Measurements from ENCODE around the gene WDR87.

The WDR87 gene

DNA sequence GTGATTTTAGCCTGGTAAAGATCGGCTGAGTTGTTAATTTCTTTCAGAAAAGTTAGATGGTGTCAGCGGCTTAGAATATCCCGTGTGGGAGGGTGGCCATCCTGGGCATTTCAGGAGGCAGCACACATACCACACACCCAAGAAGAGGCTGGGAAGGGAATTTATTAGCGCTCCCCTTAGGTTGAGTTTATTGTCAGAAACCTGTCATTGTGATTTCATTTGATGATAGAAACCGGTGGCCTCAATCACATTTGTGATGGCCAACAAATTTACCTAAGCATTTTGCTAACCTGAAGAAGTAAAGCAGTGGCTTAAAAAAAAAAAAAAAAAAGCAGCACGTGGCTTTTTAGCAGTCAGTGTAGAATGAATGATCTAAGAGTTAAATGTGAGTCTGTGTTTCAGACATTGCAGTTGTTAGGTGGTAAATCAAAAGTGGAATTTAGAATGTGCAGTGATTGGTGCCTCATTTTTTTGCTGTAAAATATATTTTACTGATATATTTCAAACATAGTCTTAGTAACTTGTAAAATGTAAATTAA lies 3.3 kb upstream of the WDR87 start:
- peaks cover 46% of the 10 kb centered on the region for H3K4me1 Mint-ChIP-seq
- H3K27me3 Mint-ChIP-seq: no peaks in the 10 kb centered on the region
- DNase-seq (no peak), ATAC-seq (no peak)
- H3K4me3 Mint-ChIP-seq: no peak overlapping the region
- no peak overlapping the region for H3K27ac Mint-ChIP-seq
- H3K9me3 Mint-ChIP-seq: no peaks in the 10 kb centered on the region

DNA sequence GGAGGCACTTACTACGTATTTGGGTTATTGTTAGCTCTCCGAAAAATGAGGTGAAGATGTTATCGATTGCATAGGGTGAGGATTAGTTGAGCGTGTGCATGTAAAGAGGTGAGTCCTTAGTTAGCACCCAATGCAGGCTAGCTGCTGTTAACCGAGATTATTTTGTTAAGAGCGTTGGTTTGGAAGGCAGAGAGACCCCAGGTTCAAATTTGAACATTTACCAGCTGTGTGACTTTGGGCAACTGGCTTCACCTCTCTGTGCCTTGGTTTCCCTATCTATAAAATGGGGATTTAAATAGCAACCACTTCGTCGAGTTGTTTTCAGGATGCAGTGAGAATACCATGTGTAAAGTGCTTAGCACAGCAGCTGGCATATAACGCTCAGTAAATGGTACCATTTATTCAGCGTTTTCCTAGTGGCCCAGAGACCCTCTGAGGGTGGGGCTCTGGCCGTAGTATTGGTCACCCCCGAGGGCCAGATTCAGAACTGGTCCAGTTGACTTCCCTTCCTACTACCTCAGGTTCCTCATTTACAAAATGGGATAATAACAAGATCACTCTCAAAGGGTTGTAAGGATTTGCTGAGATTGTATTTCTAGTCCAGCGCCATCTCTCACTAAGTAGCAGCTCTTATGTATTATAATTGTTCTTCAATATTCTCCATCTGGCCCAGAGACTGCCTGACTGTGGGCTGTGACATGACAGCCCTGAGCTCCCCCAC lies 1.5 kb upstream of the WDR87 start:
- no peak overlapping the region for H3K27ac Mint-ChIP-seq
- H3K4me3 Mint-ChIP-seq: peak overlapping the region; percentile 78 to 95
- no peaks in the 10 kb centered on the region for H3K9me3 Mint-ChIP-seq
- peaks cover 45% of the 10 kb centered on the region for H3K4me1 Mint-ChIP-seq
- DNase-seq (no peak), ATAC-seq (no peak)
- H3K27me3 Mint-ChIP-seq: no peaks in the 10 kb centered on the region

DNA sequence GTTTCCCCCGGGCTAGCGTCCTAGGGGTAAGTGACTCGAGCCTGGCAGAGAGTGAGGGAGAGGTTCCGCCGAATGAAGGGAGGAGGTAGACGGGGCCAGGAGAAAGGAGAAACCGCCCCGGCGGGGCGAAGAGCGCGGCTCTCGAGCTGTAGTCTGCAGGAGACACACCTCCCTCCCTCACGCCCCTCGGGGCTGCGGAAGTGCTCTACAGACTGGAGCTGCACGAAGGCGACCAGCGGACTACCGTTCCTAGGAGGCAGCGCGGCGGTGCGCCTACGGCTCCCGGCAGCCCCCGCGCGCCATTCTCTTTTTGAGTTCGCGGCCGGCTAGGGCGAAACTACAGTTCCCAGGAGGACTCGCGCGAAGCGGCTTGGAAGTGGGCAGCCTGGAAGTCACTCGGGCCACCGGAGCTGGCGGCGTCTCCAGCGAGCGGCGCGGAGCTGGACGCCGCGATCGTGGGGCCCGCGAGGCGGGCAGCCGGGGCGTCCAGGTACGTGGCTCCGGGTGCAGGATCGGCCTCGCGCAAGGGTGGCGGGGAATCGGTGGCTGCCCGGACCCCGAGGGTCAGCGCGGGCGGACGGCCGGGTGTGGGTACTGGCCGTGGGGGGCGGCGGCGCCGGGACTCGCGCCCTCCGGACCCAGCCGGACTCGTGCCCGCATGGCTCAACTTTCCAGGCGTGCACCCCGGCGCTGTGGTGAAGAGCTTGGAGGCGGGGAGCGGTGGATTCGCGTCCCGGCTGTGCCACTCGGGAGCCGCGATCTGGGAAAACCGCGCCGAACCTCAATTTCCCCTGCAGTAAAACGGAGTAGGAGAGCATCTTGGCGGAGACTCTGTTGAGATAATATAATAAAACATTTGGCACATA lies 708 bp upstream of the WDR87 start, which contains the start of gene SIPA1L3:
Gene SIPA1L3, plus strand, starts transcription at position 340 of the 866 bp plus-strand sequence. CDS start 174,358 bp downstream, outside the sequence.
- Mint-ChIP-seq H3K27ac (peak within 1 kb of the TSS; percentile 84 to 87), H3K4me1 (peaks cover 38% of the 10 kb centered on the region), H3K4me3 (peak within 1 kb of the TSS; percentile 78 to 95), H3K9me3 (no peaks in the 10 kb centered on the region), H3K27me3 (no peaks in the 10 kb centered on the region)
- ATAC-seq: peak; percentile 98
- DNase-seq: peak; percentile 90 to 94

DNA sequence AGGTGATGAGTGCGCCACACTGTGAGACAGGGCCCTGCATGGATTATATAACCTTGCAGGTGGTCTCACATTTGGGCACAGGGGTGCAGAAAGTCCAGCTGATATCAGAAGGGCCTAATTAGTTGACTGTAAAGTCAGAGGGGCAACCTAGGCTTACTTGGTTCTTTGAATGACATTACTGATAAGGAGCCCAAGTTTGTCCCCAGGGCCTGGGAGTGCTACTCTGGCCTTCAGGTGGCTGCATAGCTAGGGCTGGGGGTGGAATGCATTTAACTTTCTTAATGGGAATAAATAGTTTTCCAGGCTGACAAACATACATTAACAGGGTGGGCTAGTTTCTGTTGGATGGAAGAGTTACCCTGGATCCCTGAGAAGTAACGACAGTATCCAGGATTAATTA lies 3.3 kb downstream of the WDR87 start:
- ATAC-seq: no peak
- DNase-seq: no peak
- Mint-ChIP-seq H3K27me3 (no peaks in the 10 kb centered on the region), H3K9me3 (no peaks in the 10 kb centered on the region), H3K4me1 (peaks cover 18% of the 10 kb centered on the region), H3K4me3 (no peak overlapping the region), H3K27ac (no peak overlapping the region)

DNA sequence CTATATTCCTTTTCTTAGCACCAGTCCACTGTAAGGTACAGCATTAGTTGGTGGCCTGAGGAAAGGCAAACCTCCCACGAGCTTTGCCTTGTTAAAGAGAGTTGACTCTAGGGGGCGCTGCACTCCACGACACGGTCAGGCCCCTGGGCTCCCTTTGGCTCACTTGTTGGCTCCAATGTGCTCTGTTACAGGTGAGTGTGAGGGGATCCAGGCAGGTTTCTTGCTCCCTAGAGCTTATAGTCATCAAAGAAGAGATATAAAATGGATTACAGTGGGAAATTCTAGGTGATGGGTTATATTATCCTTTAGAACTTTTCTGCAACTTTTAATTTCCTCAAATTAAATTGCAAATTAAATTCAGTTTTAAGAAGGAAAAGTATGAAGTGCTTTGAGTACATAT lies 3.7 kb downstream of the WDR87 start:
- peak; percentile 44 for ATAC-seq
- Mint-ChIP-seq H3K4me1 (peaks cover 13% of the 10 kb centered on the region), H3K4me3 (no peak overlapping the region), H3K27me3 (no peaks in the 10 kb centered on the region), H3K27ac (no peak overlapping the region), H3K9me3 (no peaks in the 10 kb centered on the region)
- DNase-seq: peak; percentile 77 to 78

DNA sequence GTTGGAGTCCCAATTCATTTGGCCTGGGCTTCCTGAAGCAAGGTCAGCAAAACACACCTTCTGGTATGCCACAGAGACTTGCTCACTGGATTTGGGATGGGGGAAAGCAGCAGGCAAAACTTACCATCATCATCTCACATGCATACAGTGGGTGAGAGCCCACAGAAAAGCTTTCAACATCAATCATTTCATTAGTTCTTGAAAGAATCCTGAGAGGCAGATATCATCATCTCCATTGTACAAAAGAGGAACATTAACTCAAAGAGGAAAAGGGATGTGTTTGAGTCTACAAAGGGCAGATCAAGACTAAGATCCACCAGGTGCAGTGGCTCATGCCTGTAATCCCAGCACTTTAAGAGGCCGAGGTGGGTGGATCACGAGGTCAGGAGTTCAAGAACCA lies 6.4 kb downstream of the WDR87 start:
- Mint-ChIP-seq H3K27me3 (no peaks in the 10 kb centered on the region), H3K4me3 (no peak overlapping the region), H3K27ac (no peak overlapping the region), H3K9me3 (no peaks in the 10 kb centered on the region), H3K4me1 (peaks cover 5% of the 10 kb centered on the region)
- ATAC-seq: no peak
- DNase-seq: no peak

DNA sequence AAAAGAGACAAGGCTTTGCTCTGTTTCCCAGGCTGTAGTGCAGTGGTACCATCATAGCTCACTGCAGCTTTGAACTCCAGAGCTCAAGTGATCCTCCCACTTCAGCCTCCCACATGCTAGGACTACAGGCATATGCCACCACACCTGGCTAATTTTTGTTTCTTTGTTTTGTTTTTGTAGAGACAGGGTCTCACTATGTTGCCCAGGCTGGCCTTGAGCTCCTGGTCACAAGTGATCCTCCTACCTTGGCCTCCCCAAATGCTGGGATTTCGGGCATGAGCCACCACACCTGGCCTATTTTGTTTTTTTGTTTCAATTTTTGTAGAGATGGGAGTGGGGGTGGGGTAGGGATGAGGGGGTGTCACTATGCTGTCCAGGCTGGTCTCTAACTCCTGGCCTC lies 6.9 kb downstream of the WDR87 start:
- peaks cover 5% of the 10 kb centered on the region for H3K4me1 Mint-ChIP-seq
- ATAC-seq (no peak), DNase-seq (no peak)
- H3K4me3 Mint-ChIP-seq: no peak overlapping the region
- H3K27me3 Mint-ChIP-seq: no peaks in the 10 kb centered on the region
- no peaks in the 10 kb centered on the region for H3K9me3 Mint-ChIP-seq
- H3K27ac Mint-ChIP-seq: no peak overlapping the region

DNA sequence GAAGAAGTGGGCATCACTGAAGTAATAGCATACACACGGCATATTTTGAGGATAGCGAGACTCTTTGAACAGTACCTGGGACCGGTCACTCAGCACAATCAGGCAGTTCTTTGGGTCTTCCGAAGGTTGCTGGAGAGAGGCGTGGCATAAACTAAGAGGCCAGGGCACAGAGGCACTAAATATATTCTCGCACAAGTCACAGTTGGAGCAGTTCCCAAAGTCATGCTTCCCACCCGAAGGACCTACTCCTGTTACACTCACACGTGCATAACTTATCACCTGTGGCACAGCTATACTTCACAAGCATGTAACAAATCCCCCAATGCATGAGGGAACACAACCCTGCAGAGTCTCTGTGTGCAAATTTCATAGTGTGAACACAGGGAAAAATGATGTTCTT lies 10.2 kb downstream of the WDR87 start:
- Mint-ChIP-seq H3K4me3 (no peak overlapping the region), H3K4me1 (peaks cover 5% of the 10 kb centered on the region), H3K27ac (no peak overlapping the region), H3K27me3 (peaks cover 10% of the 10 kb centered on the region), H3K9me3 (no peaks in the 10 kb centered on the region)
- ATAC-seq: no peak
- DNase-seq: no peak

DNA sequence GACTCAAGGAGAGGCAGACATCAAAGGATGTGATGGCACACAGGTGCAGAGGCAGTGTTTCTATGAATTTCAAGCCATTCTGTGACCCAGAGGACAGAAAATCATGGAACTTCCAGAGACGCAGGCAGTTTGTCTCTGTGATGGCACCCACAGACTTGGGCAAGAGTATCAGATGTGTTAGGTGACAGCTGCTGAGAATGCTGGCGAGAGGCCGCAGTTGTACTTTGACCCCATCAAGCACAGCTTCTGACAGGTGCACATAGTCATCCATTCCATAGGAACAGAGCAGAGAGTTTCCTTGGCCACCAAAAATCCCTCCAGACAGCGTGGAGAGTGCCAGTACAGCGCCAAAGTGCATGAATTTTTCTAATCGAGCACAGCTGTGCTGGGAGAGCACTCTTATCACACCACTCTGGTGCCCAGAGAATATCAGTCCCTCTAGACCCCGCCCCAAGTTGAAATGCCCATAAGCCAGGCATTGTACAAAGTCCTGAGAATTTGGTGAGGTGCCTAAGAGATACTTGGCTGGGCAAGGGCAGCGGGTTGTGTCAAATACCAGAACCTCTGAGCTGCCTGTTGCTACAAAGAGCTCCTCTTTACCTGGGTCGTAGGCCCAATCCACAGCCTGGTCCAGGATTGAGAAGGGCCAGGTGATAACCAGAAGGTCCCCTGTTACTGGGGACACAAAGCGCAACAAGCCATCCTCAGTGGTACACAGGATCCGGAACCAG lies 12.4 kb downstream of the WDR87 start:
- no peak for DNase-seq
- H3K27me3 Mint-ChIP-seq: peaks cover 10% of the 10 kb centered on the region
- no peak overlapping the region for H3K4me3 Mint-ChIP-seq
- H3K9me3 Mint-ChIP-seq: no peaks in the 10 kb centered on the region
- no peak for ATAC-seq
- peaks cover 5% of the 10 kb centered on the region for H3K4me1 Mint-ChIP-seq
- no peak overlapping the region for H3K27ac Mint-ChIP-seq

DNA sequence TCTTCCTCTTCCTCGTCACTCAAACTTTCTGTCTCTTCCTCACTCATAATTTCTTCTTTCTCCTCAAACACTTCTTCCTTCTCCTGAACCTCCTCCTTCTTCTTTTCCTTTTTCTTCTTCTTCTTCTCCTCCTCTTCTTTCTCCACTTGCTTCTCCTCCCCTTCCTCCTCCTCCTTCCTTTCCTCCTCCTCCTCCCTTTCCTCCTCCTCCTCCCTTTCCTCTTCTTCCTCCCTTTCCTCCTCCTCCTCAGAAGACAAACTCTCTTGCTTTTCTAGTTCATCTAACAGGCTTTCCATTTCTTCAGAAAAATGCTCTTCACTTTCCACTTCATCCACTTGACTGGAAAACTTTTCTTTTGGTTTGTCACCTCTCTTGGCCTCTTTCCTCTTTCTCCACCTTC lies 19.8 kb downstream of the WDR87 start:
- peaks cover 3% of the 10 kb centered on the region for H3K27me3 Mint-ChIP-seq
- H3K4me1 Mint-ChIP-seq: no peaks in the 10 kb centered on the region
- no peak overlapping the region for H3K27ac Mint-ChIP-seq
- no peak overlapping the region for H3K4me3 Mint-ChIP-seq
- no peak for ATAC-seq
- DNase-seq: no peak
- no peaks in the 10 kb centered on the region for H3K9me3 Mint-ChIP-seq

DNA sequence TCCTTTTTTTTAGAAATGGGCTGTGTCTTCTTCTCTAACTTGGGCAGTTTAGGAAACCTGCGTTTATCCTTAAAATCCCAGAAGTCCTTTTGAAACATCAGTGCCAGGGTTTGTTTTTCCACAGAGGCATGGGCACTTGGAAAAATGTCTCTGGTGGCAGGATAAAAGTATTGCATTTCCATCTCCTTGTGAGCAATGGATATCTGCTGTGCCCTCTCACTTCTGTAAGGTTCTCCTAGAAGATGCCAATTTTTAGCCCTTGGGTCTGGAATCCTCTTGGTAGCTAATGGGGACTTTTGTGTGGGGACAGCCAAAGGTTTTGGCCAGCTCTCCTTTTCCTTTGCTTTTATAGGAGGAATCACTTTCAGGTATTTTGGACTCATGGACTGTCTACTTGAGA lies 21.0 kb downstream of the WDR87 start:
- no peak overlapping the region for H3K4me3 Mint-ChIP-seq

DNA sequence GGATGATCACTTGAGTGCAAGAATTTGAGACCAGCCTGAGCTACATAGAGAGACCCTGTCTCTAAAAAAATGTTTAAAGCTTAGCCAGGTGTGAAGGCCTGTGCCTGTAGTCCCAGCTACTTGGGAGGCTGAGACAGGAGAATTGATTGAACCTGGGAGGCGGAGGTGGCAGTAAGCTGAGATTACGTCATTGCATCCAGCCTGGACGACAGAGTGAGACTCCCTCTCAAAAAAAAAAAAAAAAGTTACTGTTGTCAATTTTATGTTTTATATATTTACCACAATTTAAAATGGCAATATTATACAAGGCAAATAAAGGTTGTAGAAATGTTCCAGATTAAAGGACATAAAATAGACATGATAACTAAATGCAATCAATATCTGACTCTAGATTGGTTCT lies 29.2 kb downstream of the WDR87 start:
- ATAC-seq (no peak), DNase-seq (no peak)
- Mint-ChIP-seq H3K4me1 (no peaks in the 10 kb centered on the region), H3K9me3 (peaks cover 0 to 9% of the 10 kb centered on the region in 2 donors), H3K27ac (no peak overlapping the region), H3K4me3 (no peak overlapping the region), H3K27me3 (peaks cover 9% of the 10 kb centered on the region)

More for the DNA sequence above, 21.0 kb downstream of the WDR87 start:
- DNase-seq (no peak), ATAC-seq (no peak)
- H3K27ac Mint-ChIP-seq: no peak overlapping the region
- no peaks in the 10 kb centered on the region for H3K4me1 Mint-ChIP-seq
- no peaks in the 10 kb centered on the region for H3K9me3 Mint-ChIP-seq
- no peaks in the 10 kb centered on the region for H3K27me3 Mint-ChIP-seq

DNA sequence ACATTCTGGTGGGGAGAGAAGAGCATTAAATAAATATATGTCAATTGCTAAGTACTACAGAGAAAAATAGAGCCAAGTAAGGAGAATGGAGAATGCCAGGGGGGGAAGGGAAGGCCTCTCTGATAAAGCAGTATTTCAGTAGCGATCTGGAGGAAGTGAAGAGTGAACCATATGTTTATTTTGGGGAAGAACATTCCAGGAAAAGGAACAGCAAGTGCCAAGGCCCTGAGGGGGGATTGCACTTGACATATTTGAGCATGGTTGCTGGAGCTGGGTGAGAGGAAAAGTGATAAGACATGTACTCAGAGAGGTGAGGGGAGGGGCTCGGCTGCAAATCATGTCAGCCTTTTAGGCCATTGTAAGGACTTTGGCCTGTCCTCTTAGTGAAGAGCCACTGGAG lies 30.4 kb downstream of the WDR87 start:
- no peak for DNase-seq
- H3K4me1 Mint-ChIP-seq: no peaks in the 10 kb centered on the region
- peak overlapping the region in 1 of 2 donors; percentile 8 for H3K27ac Mint-ChIP-seq
- H3K27me3 Mint-ChIP-seq: peaks cover 9% of the 10 kb centered on the region
- no peak overlapping the region for H3K4me3 Mint-ChIP-seq
- ATAC-seq: no peak
- H3K9me3 Mint-ChIP-seq: peaks cover 0 to 9% of the 10 kb centered on the region in 2 donors

DNA sequence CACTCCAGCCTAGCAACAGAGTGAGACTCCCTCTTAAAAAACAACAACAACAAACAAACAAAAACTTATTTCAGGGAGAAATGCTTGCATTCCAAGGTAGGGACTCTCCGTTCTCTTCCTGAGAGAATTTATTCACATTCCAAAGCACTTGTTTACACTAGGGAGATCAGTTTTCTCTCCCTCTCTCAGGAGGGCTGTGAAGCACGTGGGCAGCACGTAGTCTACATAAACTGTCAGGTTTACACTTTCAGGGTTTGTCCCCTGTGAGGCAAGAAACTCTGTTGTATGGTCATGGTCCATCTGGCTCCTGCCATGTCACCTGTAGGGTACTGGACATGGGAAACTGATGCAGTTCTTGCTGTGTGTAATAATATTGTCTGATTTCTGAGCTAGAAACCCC lies 31.6 kb downstream of the WDR87 start:
- Mint-ChIP-seq H3K27ac (no peak overlapping the region), H3K27me3 (peaks cover 13% of the 10 kb centered on the region)

DNA sequence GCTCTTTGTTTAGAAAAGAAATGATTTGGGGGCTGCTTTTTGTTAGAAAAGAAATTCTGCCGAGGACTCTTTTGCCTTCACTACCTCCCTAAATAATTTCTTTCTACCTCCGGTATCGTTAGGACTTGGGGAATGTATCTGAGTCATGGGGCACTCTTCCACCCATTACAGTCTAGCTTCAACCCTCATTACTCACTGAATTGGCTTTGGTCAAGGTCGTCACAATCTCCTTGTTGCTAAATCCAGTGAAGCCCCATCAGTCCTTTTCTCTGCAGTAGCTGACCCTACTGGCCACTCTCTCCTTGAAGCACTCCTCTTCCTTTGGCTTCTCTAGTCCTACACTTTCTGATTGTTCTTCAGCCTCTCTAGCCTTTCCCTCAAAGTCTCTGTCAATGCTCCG lies 34.0 kb downstream of the WDR87 start:
- DNase-seq (no peak), ATAC-seq (no peak)

More for the DNA sequence above, 31.6 kb downstream of the WDR87 start:
- peaks cover 7 to 9% of the 10 kb centered on the region in 2 donors for H3K9me3 Mint-ChIP-seq
- ATAC-seq (no peak), DNase-seq (no peak)
- H3K4me1 Mint-ChIP-seq: no peaks in the 10 kb centered on the region
- no peak overlapping the region for H3K4me3 Mint-ChIP-seq

More for the DNA sequence above, 34.0 kb downstream of the WDR87 start:
- Mint-ChIP-seq H3K27me3 (peaks cover 17% of the 10 kb centered on the region), H3K27ac (no peak overlapping the region), H3K4me3 (no peak overlapping the region), H3K4me1 (no peaks in the 10 kb centered on the region), H3K9me3 (peaks cover 5 to 18% of the 10 kb centered on the region in 2 donors)
